Stimulated activated CD8-positive, alpha-beta memory T cell treated with anti-CD3 and anti-CD28 coated beads, Interleukin-2, amount 100 ng/mL, for 1 hour (primary cell): ENCODE data around the gene GABBR2.

Experiments
- DNase-seq, 2 donors: peaks; one replicate each; pipeline ENCODE4 v3.0.0-alpha.2; 2020; ENCODE audit warnings: low read depth in 2 of 2

The GABBR2 gene

GRCh38 chr9:98344581-98344980 is 364.2 kb downstream of the GABBR2 start:
- DNase-seq = no peak

GRCh38 chr9:98342820-98343210 is 365.9 kb downstream of the GABBR2 start:
- no peak for DNase-seq

- no peak for DNase-seq
Observed at GRCh38 chr9:98342098-98342819, 366.5 kb downstream of the GABBR2 start.

GRCh38 chr9:98341157-98342097 is 367.3 kb downstream of the GABBR2 start:
- DNase-seq = no peak

- no peak for DNase-seq
Observed at GRCh38 chr9:98339987-98340800, 368.5 kb downstream of the GABBR2 start.

GRCh38 chr9:98335661-98336060 is 373.1 kb downstream of the GABBR2 start:
- DNase-seq = no peak

- DNase-seq = no peak
Observed at GRCh38 chr9:98334796-98335195, 373.9 kb downstream of the GABBR2 start.

GRCh38 chr9:98333703-98334582 is 374.8 kb downstream of the GABBR2 start:
- DNase-seq = no peak

GRCh38 chr9:98332405-98332831 is 376.3 kb downstream of the GABBR2 start:
- no peak for DNase-seq

GRCh38 chr9:98331536-98332259 is 377.0 kb downstream of the GABBR2 start:
- DNase-seq = no peak

GRCh38 chr9:98330831-98331230 is 377.9 kb downstream of the GABBR2 start:
- no peak for DNase-seq

- DNase-seq = no peak
Observed at GRCh38 chr9:98329904-98330303, 378.8 kb downstream of the GABBR2 start.

GRCh38 chr9:98329281-98329680 is 379.5 kb downstream of the GABBR2 start:
- DNase-seq = no peak

GRCh38 chr9:98328770-98329169 is 380.0 kb downstream of the GABBR2 start:
- no peak for DNase-seq

GRCh38 chr9:98328141-98328540 is 380.6 kb downstream of the GABBR2 start:
- DNase-seq = no peak

GRCh38 chr9:98327249-98327561 is 381.5 kb downstream of the GABBR2 start:
- DNase-seq = no peak

GRCh38 chr9:98326459-98327248 is 382.1 kb downstream of the GABBR2 start:
- no peak for DNase-seq

- no peak for DNase-seq
Observed at GRCh38 chr9:98324801-98325200, 383.9 kb downstream of the GABBR2 start.

GRCh38 chr9:98323831-98324135 is 385.0 kb downstream of the GABBR2 start:
- no peak for DNase-seq
